HG03175 (cell line): ENCODE data around the gene RAB20.
"Not testable (repeated sequence)": the region's sequence is repeated elsewhere in the genome, so short reads cannot be mapped to it uniquely, and the experiment has no call there.

Source experiments
- ATAC-seq: cut with Tn5 transposase; IDR thresholded peaks from one replicate; pipeline ENCODE4 v1.9.1; 2021; ENCODE audit warnings: mild to moderate bottlenecking, moderate library complexity; ENCODE audit not compliant: unreplicated experiment

RAB20 gene

DNA sequence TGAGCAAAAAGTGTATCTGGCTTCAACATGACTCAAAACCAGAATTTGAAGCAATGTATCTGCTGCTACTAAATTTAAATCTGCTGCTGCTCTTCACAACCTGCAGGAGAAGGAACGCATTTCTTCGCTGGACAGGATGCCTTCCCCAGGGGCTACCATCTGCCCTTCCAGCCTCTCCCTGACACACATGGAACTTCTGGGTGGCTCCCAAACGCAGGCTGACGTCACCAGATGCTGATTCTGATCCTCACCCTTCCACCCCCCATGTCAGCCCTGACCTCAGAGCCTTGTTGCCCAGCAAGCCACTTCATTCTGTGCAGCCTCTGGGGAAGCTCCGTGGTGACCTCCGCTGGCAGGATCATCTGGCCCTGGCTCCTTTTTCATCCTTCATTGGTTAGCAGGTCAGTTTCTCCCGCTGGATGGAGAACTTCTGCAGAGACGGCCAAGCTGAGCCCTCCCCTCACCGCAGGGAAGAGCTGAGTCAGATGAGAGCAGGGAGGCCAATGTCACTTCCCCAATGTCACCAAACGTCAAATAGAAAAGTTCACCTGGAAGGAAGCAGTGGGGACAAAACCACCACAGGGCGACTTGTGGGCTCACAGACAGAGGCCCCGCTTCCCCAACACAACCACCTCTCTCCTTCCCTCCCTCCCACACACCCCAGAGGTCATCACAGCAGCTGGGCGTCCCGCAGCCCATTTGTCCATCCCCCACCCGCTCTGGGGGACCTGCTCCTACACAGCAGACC is 14.0 kb upstream of the RAB20 start:
- ATAC-seq: peak; percentile 71

DNA sequence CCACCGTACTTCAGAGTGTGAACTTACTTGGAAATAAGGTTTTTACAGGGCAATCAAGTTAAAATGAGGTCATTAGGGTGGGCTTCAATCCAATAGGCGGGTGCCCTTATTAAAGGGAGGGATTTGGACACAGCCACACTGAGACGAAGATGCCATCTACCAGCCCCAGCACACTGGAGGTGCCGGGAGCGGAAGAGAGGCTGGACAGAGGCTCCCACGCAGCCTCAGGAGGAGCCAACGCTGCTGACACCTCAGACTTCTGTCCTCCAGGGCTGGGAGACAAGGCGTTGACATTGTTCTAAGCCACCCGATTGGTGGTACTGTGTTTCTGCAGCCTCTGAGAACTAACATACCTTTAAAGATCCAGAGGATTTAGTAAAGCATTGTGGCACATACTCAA is 12.6 kb upstream of the RAB20 start:
- no peak for ATAC-seq

DNA sequence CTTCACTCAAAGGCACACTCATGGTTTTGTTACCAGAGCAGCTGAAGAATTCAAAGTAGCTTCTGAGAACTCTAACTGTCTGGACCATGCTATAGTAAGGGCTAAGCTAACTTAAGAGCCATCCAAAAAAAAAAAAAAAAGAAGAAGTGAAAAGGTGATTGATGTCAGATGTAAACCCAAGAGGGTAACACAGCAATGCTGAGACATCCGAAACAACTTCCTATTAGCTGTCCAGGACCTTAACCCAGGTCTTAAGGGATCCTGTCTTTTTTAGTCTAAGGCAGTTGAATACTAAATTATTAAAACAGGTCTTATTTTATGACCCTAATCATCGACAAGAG is 11.2 kb upstream of the RAB20 start:
- ATAC-seq: peak; percentile 56

DNA sequence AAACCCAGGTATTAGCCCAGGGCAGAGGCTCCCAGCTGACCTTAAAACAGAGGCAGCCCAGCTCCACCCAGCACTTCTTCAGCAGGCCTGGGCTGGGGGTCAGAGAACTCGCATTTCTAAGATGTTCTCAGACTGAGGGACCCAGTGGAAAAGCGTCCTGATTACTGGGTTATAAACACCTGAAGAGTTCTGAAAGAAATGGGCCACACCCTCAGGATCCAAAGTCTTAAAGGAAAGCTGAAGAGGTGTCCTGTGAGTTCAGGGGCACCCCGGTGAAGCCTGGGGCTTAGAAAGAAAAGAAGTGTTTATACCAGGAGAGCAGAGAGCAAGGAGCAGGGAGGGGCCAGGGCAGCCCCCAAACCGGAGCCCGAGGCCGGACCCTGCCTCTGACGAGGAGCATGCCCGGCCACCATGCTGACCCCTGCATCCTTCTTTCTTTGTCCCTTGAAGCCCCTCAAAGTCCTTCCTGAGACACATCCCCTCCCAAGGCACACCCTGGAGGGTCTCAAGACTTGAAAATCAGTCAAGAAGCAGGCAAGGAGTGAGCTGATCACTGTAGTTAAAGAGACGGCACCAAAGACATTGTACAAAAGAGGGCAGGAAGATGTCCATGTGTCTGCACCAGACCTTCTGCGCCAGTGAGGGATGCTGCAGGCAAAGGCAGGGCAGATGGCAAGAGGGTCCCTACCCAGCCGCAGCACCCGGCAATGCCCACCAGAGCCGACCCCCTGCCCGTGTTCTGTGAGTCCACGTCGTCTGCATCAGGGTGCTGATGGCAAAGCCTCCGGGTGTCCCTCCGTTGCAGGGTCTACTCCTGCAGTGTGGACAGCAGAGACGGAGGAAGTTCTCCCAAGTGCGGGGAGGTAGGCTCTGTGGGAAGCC is 10.6 kb upstream of the RAB20 start:
- peak; percentile 1 for ATAC-seq

DNA sequence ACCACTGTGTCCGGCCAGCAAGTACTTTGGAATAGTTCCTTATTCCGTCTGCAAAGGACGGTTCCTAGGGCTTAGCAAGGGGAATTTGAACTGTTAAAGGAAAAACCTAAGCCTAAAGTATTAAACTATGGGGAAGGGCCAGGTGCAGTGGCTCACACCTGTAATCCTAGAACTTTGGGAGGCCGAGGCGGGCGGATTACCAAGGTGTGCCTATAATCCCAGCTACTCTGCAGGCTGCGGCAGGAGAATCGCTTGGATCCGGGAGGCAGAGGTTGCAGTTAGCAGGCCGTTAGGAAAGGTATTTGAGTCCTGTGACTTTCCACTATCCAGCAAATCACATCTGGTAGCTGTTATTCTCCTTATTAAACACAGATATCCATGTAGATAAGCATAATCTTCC is 9.4 kb upstream of the RAB20 start:
- ATAC-seq: no peak

DNA sequence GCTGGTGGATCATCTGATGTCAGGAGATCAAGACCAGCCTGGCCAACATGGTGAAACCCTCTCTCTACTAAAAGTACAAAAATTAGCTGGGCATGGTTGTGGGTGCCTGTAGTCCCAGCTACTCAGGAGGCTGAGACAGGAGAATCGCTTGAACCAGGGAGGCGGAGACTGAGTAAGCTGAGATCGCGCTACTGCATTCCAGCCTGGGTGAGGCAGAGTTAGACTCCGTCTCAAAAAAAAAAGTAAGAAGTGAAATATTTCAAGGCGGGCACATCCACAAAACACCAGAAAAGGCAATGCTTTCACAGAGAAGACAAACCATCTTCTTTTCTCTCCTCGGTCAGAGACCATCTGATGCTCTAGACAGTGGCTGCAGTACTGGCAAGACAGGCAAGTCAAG is 8.4 kb upstream of the RAB20 start:
- ATAC-seq: not testable (repeated sequence)

DNA sequence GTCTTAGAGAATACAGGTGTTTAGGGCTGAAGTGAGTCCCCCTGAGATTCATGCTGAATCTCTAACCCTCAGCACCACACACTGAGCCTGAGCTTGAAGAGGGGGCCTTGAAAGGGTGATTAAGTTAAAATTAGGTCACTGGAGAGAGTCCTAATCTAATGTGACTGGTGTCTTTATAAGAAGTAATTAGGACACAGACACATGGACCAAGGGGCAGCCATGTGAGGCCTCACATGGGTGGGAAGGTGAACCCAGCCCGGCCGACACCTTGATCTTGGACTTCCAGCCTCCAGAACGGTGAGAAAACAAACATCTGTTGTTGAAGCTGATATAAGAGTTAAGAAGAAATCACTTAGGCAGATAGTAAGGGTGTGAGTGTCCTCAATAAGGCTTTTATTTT is 7.1 kb upstream of the RAB20 start:
- ATAC-seq: no peak

DNA sequence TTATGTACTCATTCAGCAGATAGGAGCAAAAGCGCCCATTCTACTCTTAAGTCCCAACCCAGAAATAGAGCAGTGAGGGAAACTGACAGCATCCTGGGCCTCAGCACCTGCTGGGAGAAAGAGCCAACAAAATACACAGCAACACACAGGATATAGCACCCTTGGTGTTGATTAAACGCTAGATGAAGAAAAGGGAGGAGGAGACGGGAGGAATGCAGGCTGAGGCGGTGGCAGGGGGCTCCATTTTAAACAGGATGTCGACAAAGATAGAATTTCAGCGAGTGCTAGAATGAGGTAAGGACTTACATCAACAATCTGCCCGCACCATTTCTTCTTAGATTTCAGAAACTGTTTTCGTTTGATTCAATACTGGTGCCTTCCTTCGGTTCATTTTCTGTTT is 4.6 kb upstream of the RAB20 start:
- no peak for ATAC-seq

DNA sequence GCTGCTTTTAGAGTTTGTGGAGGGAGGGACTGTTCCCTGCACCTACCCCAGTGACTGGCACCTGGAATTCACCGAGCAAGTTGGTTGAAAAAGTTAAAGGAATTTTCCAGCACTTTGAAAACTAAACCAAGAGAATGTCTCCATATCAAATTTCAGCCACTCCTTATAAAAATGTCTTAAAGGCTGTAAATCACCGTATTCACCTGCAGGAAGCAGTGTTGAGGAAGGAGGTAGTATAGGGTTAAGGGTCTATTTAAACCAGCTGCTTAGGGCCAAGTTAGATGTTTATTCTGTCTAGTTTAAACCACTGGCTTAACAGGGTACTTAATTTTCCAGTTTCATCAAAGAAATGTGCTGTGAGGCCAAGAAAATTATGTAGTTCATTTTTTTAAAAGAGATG is 3.8 kb upstream of the RAB20 start:
- ATAC-seq: no peak

DNA sequence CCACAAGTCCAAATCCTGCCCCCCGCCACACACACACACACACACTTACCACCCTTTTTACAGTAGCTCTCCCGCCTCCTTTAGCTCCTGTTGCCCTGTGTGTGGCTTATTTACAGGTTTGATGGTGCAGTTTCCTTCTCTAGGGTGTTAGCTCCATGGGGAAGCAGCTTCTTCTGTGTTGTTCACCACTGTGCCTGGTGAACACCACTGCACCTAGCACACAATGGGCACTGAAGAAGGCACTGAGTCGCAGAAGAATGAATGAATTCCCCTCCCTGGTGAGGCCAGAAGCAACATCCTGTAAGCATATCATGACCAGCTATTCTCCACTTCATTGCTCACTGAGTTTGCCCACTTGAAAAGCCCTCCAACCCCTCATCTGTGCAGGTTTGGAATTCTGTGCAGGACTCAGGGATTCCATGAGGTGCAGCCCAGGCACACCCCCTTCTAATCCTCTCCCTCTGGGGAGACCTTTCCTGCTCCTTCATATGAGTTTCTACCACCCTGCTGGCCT is 3.0 kb upstream of the RAB20 start:
- ATAC-seq: no peak

DNA sequence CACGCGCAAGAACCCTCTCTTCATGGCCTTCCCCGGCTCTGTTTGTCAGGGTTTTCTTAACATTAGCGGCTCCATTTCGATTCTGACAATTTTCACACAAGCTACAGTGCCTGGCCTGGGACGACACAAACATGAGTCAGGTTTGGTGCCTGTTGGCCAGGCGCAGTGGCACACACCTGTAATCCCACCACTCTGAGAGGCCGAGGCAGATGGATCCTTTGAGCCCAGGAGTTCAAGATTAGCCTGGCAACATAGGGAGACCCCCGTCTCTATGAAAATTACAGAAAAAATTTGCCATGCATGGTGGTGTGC is 1.9 kb upstream of the RAB20 start:
- ATAC-seq: no peak

DNA sequence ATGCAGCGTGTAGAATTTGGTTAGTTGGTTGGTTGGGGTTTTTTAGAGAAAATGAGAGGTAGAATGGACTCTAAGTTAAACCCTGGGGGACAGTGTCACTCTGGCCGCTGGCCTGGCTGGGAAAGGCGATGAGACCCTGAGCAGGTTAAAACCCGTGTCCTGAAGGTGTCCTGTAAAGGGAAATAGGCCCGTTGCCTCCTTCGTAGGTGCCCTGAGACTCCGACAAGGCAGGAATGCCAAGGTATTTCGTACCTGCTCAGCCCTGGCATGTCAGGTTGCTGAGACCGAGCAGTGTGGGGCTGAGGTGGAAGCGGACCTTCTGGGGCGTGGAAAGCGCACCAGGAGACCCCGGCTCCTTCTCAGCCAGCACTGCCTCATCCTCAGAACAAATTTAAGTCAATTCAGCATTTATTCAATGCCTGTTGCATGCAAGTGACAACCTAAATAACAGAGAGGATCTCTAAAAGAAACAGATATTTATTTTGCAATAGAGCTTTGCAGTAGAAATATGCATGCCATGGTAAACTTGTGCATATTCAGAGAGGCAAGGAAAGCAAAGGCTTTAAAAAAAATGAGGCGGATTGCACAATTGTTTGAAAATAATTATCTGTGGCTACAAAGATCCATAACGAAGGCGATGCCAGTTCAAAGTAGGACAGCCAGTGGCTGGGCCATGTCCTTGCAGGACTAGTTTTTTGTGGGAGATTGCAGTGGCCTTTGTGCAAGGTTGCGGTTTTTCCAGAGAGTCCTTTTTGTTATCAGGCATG is 1.4 kb upstream of the RAB20 start:
- no peak for ATAC-seq

DNA sequence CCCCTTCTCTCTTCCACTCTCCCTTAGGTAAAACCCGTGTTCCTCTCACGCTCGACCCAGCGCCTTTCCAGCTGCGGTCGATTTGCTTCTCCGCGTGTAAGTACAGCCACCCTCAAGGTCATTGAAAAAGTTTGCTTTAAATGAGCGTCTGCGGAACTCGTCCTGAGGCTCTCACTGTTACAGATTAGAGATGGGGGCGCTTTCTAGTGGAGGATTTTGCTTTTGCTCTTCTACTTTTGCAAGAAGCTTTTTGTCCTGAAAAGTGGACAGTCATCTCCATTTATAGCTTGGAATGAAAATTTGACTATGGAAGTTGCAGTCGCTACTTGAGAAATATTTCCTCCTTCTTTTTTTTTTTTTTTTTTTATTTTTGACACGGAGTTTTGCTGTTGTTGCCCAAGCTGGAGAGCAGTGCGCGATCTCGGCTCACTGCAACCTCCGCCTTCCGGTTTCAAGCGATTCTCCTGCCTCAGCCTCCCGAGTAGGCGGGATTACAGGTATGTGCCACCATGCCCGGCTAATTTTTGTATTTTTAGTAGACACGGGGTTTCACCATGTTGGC is 595 bp upstream of the RAB20 start:
- ATAC-seq: no peak

DNA sequence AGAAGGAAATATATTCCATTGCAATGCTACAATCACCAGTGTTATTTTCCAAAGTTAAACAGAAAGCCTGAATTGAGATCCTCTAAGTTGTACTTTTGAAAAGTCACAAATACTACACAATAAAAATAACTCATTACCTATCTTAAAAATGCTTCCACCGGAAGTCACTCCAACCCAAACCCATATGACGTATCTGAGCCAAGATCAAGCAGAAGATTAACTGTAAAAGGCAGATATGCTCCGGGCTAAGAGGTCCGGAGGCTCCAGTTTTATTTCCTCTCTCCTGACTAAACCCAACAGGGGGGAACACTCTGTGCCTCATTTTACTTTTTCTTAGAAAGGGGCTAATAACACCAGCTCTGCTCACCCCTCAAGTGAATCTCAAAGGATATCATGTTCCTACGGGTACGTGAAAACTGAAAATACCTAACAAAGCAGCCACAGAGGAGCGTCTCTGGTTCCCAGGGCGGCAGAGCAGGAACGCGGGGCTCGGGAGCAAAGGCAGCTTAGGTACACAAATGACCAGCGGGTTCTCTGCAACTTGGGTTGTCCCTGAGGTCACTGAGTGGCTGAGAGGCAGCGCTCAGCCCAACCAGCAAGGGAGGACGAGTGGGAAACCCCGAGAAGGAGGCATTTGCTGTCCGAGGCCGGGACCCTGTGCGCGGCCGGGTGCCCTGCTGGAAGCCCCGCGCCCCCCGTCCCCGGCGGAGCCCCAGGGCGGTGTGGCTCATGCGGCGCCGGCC is 750 bp downstream of the RAB20 start:
- ATAC-seq: peak; percentile 24

DNA sequence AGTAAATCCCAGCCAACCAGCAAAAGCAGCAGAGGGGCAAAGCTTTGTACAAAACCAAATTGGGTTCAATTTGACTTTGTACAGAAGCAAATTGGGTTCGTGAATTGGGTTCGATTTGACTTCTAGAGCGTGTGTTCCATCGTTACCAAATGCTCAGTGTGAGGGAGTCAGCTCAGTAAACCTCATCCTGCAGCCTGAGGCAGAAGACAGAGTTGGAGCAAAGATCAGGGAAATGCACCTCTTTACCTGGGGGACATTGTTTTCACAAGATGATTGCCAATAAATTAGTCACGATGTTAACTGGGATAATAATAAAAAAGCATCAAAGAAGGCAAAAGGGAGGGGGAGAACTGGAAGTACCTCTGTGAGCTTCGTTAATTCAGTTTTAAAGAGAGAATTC is 1.5 kb downstream of the RAB20 start:
- no peak for ATAC-seq

DNA sequence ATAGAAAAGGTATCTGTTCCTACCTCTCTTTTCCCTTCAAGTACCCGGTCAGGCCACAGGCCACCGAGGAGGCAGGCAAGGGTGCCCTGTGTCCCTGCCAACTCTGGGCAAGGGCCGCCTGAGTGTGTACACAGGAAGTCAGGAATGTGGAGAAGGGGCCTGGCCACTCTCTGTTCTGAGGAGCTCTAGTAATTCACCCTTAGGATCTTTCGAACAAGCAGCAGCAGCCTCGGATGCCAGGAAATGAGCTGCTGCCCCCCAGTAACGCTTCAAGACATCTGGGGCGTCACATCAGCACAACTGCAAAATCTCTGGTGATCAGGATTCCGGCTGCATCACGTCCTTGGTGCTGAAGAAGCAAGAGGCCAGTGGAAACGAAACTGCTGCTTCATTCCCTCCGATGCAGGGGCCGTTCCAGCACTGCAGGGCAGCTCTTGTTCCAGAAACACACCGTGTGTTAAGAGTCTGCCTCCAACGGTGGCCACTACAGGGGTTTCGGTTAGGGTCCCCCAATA is 2.0 kb downstream of the RAB20 start:
- no peak for ATAC-seq

DNA sequence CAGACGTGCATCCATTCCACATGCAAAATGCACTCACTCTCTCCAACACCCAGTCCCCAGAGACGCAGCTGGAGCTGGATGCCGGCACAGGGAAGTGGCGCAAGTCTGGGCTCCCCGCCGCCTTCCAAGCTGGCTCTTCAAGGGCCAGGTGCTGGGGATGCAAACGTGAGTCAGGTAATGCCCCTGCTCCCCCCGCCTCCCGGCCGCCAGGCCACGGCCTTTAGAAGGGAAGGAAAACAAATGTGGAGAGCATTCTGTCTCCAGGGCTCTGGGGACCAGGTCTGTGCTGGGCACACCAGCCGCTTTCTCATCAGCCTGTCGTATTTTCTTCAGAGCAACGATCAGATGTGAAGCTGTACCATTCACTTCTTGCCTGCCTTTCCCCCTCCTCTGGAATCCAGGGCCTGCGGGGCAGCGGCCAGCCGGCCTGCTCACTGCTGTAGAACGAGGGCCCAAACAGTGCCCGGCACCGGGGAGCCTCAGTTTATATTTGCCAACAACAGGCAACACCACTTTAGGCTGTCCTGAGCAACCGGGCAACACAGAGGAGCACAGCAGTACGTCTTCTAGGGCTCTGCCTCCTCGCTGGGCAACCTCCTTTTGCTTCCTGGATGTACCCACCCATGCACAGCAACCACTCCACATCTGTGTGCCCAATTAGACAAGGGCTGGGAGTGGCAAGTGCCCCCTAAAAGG is 3.8 kb downstream of the RAB20 start:
- ATAC-seq: no peak

DNA sequence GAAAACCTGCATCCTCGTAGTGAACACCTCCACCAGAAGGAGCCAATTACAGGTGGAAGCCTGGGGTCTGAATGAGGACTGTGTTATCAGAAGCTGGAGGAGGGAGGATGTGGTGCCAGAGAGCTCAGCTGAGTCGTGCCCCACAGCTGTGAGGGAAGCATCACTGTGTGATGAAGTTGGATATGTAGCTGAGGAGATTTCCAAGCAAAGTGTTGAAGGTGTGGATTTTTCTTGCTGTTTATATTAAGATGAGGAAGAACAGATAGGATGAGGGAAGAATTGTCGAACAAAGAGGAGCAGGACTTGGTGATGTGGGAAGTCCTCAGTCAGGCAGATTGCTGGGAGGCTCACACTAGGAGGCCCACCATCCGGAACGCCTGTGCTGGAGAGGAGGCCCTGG is 4.4 kb downstream of the RAB20 start:
- ATAC-seq: no peak

DNA sequence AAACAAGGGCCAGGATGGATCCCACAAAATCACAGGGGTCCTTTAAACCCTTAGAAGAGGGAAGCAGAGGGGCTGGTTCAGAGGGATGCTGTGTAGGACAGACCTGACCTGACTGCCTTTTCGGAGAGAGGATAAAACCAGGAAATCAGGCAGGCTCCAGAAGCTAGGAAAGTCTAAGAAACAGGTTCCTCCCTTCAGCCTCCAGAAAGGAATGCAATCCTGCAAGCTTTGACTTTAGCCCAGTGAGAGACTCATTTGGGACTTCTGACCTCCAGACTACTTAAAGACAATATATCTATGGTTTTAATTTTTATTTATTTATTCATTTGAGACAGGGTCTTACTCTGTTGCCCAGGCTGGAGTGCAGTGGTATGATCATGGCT is 5.3 kb downstream of the RAB20 start:
- no peak for ATAC-seq
